Astrocyte of the spinal cord (primary cell): ENCODE results near the gene DBT.
"Not testable (repeated sequence)": the region's sequence is repeated elsewhere in the genome, so short reads cannot be mapped to it uniquely, and the experiment has no call there.

Experiments used
- DNase-seq: peaks from one replicate; pipeline ENCODE4 v3.0.0; 2011; ENCODE audit warnings: low read depth, low spot score
- H3K4me3 ChIP-seq: 2 replicates; pipeline ENCODE4 v1.5.1; 2011; ENCODE audit warnings: low read depth, mild to moderate bottlenecking, low read length, moderate library complexity
- in situ Hi-C: cut with HindIII; loops from 2 replicates; pipeline ENCODE4 v1.10.0; 2017; ENCODE audit warnings: low sequenced_read_pairs
- TF ChIP-seq, protein P1 (sequence below): IDR thresholded peaks from 2 replicates; pipeline ENCODE4 v1.5.1; 2012; ENCODE audit warnings: low read depth, mild to moderate bottlenecking, low read length, inconsistent platforms

Gene DBT

DNA sequence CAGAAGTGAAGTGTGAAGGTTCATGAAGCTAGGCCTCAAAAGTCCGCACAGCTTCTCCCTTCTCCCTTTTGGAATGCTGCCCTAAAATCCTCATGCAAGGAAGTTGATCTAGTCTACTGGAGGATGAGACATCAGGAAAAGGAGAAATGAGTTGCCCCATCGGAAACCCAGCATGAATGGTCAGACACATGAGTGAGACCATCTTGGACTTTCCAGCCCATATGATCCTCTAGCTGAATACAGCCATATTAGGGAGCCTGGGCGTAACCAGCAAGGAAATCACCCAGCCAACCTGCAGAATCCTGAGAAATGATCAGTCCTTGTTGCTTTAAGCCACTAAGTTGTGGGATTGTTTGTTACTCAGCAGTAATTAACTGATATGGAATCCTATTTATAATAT, 12.5 kb downstream of the DBT start:
- H3K4me3 ChIP-seq = no peak overlapping the region
- in situ Hi-C loops = no loop called here
- TF ChIP-seq, protein P1, sequence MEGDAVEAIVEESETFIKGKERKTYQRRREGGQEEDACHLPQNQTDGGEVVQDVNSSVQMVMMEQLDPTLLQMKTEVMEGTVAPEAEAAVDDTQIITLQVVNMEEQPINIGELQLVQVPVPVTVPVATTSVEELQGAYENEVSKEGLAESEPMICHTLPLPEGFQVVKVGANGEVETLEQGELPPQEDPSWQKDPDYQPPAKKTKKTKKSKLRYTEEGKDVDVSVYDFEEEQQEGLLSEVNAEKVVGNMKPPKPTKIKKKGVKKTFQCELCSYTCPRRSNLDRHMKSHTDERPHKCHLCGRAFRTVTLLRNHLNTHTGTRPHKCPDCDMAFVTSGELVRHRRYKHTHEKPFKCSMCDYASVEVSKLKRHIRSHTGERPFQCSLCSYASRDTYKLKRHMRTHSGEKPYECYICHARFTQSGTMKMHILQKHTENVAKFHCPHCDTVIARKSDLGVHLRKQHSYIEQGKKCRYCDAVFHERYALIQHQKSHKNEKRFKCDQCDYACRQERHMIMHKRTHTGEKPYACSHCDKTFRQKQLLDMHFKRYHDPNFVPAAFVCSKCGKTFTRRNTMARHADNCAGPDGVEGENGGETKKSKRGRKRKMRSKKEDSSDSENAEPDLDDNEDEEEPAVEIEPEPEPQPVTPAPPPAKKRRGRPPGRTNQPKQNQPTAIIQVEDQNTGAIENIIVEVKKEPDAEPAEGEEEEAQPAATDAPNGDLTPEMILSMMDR = no peak
- no peak for DNase-seq

DNA sequence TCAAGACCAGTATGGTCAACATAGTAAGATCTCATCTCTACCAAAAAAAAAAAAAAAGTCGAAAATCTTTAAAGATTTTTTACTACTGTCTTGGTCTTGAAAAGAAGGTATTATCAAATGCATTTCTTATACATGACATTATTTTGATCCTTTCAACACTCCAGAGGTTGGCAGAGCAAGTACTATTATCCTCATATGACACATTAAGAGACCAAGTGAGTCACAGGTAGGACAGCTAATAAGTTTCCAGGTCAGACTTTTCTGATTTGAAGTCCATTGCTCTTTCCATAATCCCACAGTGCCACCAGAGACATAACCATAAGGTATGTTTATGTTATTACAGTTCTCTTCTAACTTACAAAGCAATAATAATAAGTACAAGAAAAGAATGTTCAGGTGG, 15.2 kb downstream of the DBT start:
- DNase-seq = no peak
- TF ChIP-seq, protein P1 = no peak
- in situ Hi-C loops = no loop called here
- H3K4me3 ChIP-seq = no peak overlapping the region

DNA sequence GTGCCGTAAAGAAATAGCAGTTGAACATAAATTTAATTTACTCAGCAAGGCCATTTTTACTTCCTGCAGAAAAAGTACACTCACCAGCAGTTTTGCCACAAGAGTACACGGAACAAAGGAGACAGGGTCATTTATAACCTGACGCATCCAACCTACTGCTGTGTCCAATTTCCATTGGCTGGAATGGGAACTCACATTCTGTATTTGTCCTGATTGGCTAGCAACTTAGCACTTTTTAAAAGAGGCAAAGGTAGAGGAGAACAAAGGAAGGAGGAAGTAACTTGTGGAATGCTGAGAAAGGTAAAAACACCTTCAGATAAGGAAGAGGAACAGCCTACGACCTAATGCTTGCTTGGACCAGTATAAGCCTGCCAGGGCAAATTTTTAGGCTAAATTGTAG, 16.1 kb downstream of the DBT start:
- in situ Hi-C loops, H3K4me3 ChIP-seq, DNase-seq: not testable (repeated sequence)

DNA sequence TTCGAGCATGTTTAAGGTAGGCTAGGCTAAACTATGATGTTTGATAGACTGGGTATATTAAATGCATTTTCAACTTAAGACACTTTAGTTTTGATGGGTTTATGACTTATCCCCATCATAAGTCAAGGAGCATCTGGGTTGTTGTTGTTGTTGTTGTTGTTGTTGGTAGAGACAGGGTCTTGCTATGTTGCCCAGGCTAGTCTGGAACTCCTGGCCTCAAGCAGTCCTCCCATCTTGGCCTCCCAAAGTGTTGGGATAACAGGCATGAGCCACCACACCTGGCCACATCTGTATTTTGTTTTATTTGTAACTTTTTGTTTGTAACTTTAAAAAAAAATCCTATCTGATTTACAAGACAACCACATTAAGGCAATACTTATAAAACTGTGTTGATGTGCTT, 17.5 kb downstream of the DBT start:
- DNase-seq = no peak
- TF ChIP-seq, protein P1 = no peak
- H3K4me3 ChIP-seq = no peak overlapping the region
- in situ Hi-C loops = no loop called here

DNA sequence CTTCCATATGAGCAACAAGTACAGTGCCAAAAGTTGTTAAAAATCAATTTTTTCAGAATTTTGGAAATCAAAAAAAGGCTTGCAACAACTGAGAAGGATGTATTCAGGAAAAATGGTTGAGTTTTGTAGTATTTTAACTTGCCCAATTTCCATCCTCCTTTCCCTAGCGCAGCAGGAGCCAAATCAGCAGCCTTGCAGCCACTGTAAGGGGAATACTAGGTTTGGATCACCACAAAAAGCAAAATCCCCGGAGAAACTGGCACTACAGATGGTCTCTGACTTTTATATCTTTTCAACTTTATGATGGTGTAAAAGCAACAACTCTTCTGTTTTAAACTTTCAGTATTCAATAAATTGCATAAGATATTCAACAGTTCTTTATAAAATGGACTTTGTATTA, 17.9 kb downstream of the DBT start:
- in situ Hi-C loops = no loop called here
- TF ChIP-seq, protein P1 = no peak
- no peak for DNase-seq
- no peak overlapping the region for H3K4me3 ChIP-seq

DNA sequence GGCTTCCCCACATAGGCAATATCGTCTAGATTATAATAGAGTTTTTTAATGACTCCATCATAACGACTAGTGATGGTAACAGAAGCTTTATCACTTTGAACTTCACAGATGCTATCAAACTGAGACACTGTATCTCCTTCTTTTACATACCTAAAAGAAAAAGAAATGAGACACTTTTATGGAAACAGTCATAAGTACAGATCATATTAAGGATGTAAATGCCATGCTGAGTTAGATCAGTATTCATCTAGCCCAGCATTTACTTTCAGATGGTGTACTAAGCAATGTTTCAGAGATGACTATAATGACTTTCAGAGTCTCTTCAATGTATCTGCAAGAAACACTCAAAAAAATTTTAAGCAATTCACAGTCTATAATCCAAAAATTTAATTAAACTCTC, 18.9 kb downstream of the DBT start:
- in situ Hi-C loops = no loop called here
- no peak overlapping the region for H3K4me3 ChIP-seq
- DNase-seq = no peak
- TF ChIP-seq, protein P1 = no peak

DNA sequence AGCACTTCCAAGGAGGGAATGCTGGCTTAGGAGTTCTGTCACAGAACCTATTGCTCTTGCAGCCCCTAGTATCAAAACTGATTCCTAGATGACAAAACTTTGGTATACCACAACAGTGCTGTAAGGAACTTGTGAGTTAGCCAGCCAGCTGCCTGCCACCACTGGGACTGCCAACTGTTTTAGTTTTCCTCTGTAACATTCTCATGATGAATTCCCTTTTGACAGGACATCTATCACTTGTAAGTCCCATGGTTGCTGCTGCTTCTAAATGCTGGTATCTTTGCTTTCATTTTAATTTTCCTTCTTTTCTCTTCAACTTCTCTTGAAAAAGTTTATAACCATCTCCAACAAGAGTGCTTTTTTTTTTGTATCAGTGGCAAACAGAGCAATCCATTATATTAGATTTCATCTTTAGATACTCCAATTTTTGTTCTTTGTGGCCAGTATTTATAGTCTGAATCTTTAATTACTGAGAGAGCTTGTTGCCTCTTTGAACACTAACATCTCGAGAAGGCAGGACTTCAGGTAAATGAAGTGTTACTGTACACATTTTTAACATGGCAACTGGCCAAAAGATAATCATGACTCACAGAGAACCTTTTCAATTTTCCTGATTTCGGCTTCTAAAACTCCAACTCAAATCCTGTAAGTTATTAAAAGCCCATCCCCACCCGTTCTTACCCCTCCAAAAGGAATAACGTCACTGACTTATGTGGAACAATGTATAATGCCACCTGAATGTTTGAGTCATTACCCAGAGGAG, 19.8 kb downstream of the DBT start:
- in situ Hi-C loops = no loop called here
- TF ChIP-seq, protein P1 = no peak
- DNase-seq = no peak
- no peak overlapping the region for H3K4me3 ChIP-seq
